A673 (cell line): ENCODE data around the gene VAMP1. TPM values are rescaled to one million over a fixed set of nuclear protein-coding genes. Genes with fewer than 3 reads are reported as not detected.
"Not testable (repeated sequence)": the region's sequence is repeated elsewhere in the genome, so short reads cannot be mapped to it uniquely, and the experiment has no call there.

ENCODE experiments used
- BruUV-seq: library from RNA; stranded (reverse); fragments of 400-500 nt; replicated peaks from 2 replicates; lab custom pipeline; 2021; lab: Mats Ljungman, UMichigan
- CTCF ChIA-PET: fragments of 300-600 bp; sonication (Branson Sonifier 250); formaldehyde crosslinking; loops from one replicate; lab custom pipeline; 2022; ENCODE audit warnings: antibody characterized with exemption; lab: Charles Lee
- POLR2A ChIA-PET: fragments of 300-600 bp; sonication (Branson Sonifier 250); formaldehyde crosslinking; loops from one replicate; lab custom pipeline; 2022; ENCODE audit warnings: antibody characterized with exemption; ENCODE audit not compliant: low non-redundant PET; lab: Charles Lee
- DNase-seq: peaks from one replicate; pipeline ENCODE4 v3.0.0-alpha.2; 2015; ENCODE audit warnings: low spot score
- H3K27ac ChIP-seq: fragments of 200-600 bp; sonication (generic); 2 replicates; pipeline ENCODE4 v1.5.1; 2016; ENCODE audit warnings: mixed run types, low read depth, mild to moderate bottlenecking, mixed read lengths, antibody characterized with exemption, low read length; ENCODE audit not compliant: poor library complexity, severe bottlenecking
- H3K27me3 ChIP-seq: fragments of 200-600 bp; sonication (generic); replicated peaks from 2 replicates; pipeline ENCODE4 v1.6.1; 2017; ENCODE audit warnings: mixed run types, low read depth, mild to moderate bottlenecking, mixed read lengths, antibody characterized with exemption, low read length; ENCODE audit not compliant: insufficient read depth, poor library complexity
- H3K36me3 ChIP-seq: fragments of 200-600 bp; sonication (generic); 2 replicates; pipeline ENCODE4 v1.6.1; 2016; ENCODE audit warnings: mixed run types, mild to moderate bottlenecking, mixed read lengths, antibody characterized with exemption, low read length; ENCODE audit not compliant: insufficient read depth, poor library complexity, severe bottlenecking
- H3K4me1 ChIP-seq: fragments of 200-600 bp; sonication (generic); 2 replicates; pipeline ENCODE4 v1.6.1; 2017; ENCODE audit warnings: mixed run types, mild to moderate bottlenecking, mixed read lengths, antibody characterized with exemption, low read length; ENCODE audit not compliant: insufficient read depth, poor library complexity, severe bottlenecking
- H3K4me3 ChIP-seq: fragments of 200-600 bp; sonication (generic); 2 replicates; pipeline ENCODE4 v1.5.1; 2016; ENCODE audit warnings: low read depth, mixed run types, mild to moderate bottlenecking, mixed read lengths, low read length; ENCODE audit not compliant: poor library complexity, severe bottlenecking
- H3K9me3 ChIP-seq: fragments of 200-600 bp; sonication (generic); 2 replicates; pipeline ENCODE4 v1.6.1; 2016; ENCODE audit warnings: mixed run types, low read depth, mild to moderate bottlenecking, mixed read lengths, antibody characterized with exemption, low read length; ENCODE audit not compliant: poor library complexity, severe bottlenecking
- EZH2 ChIP-seq: fragments of 200-600 bp; sonication (generic); IDR thresholded peaks from 2 replicates; pipeline ENCODE4 v1.6.1; 2017; ENCODE audit warnings: borderline replicate concordance, low read depth, mild to moderate bottlenecking, mixed read lengths, antibody characterized with exemption, low read length; ENCODE audit not compliant: poor library complexity, severe bottlenecking
- intact Hi-C: fragments of 100-400 bp; cut with micrococcal nuclease; formaldehyde crosslinking; loops from one replicate; pipeline ENCODE4 v1.10.0; 2022; ENCODE audit not compliant: unreplicated experiment
- total RNA-seq: library from RNA; stranded (reverse); gene quantifications from 2 replicates; pipeline ENCODE4 v1.2.3, GENCODE V29; 2021
- TF ChIP-seq, protein P1 (sequence below): fragments of 300-800, 200-600 bp; sonication (generic); conservative IDR thresholded peaks from 2 replicates; pipeline ENCODE4 v1.5.1; 2017; ENCODE audit warnings: low read depth, mild to moderate bottlenecking, antibody characterized with exemption, low read length, moderate library complexity, mixed read lengths

VAMP1 gene
- total RNA-seq, 1 experiment from 2014 or later = 10.9 TPM

DNA sequence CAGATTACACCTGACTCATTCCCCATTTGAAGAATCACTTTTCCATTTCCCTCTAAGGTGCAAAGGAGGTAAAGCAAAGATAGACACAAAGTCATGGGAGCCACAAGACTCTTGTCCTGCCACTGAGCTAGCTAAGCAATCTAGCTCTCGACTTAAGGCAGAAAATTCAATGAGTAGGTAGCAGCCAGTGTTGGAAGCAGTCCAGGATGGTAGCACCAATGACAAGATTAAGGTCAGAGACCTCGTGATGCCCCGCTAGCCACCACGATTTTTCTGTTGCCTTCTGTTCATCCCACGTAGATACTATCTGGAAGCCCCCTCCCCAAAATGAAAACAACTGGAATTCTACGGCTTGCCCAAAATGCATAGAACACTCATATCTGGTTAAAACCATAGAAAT lies 1.4 kb downstream of the VAMP1 start:
- Histone ChIP-seq H3K4me3 (peak overlapping the region; percentile 82), H3K36me3 (peaks cover 18% of the 10 kb centered on the region), H3K9me3 (no peaks in the 10 kb centered on the region), H3K4me1 (peaks cover 14% of the 10 kb centered on the region), H3K27ac (no peak overlapping the region), H3K27me3 (no peaks in the 10 kb centered on the region)
- no peak for TF ChIP-seq EZH2
- TF ChIP-seq, protein P1, sequence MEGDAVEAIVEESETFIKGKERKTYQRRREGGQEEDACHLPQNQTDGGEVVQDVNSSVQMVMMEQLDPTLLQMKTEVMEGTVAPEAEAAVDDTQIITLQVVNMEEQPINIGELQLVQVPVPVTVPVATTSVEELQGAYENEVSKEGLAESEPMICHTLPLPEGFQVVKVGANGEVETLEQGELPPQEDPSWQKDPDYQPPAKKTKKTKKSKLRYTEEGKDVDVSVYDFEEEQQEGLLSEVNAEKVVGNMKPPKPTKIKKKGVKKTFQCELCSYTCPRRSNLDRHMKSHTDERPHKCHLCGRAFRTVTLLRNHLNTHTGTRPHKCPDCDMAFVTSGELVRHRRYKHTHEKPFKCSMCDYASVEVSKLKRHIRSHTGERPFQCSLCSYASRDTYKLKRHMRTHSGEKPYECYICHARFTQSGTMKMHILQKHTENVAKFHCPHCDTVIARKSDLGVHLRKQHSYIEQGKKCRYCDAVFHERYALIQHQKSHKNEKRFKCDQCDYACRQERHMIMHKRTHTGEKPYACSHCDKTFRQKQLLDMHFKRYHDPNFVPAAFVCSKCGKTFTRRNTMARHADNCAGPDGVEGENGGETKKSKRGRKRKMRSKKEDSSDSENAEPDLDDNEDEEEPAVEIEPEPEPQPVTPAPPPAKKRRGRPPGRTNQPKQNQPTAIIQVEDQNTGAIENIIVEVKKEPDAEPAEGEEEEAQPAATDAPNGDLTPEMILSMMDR = no peak
- intact Hi-C loops = no loop called here
- ChIA-PET CTCF (no interaction called here), POLR2A (no interaction called here)
- no TSS peak for BruUV-seq
- no peak for DNase-seq

DNA sequence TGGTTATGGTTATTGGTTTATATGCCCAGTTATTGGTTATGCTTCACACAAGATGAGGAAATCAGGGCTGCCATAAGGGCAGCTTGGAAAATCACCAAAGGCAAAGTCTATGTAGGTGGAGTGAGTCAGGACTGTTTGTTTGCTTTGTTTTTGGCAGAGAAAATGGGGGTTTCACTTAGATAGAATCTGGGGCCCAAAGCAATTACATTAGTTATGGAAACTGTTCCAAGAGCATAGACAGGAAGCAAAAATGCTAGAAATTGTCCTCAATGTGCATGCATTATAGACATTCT lies 2.2 kb downstream of the VAMP1 start:
- TF ChIP-seq, protein P1 = no peak
- no peak for TF ChIP-seq EZH2
- BruUV-seq = no TSS peak
- POLR2A ChIA-PET = no interaction called here
- DNase-seq = no peak
- no peaks in the 10 kb centered on the region for H3K27me3 ChIP-seq
- H3K4me1 ChIP-seq = peaks cover 14% of the 10 kb centered on the region
- peaks cover 26% of the 10 kb centered on the region for H3K36me3 ChIP-seq
- intact Hi-C loops = no loop called here
- CTCF ChIA-PET = no interaction called here
- no peak overlapping the region for H3K27ac ChIP-seq
- H3K4me3 ChIP-seq = no peak overlapping the region
- no peaks in the 10 kb centered on the region for H3K9me3 ChIP-seq

DNA sequence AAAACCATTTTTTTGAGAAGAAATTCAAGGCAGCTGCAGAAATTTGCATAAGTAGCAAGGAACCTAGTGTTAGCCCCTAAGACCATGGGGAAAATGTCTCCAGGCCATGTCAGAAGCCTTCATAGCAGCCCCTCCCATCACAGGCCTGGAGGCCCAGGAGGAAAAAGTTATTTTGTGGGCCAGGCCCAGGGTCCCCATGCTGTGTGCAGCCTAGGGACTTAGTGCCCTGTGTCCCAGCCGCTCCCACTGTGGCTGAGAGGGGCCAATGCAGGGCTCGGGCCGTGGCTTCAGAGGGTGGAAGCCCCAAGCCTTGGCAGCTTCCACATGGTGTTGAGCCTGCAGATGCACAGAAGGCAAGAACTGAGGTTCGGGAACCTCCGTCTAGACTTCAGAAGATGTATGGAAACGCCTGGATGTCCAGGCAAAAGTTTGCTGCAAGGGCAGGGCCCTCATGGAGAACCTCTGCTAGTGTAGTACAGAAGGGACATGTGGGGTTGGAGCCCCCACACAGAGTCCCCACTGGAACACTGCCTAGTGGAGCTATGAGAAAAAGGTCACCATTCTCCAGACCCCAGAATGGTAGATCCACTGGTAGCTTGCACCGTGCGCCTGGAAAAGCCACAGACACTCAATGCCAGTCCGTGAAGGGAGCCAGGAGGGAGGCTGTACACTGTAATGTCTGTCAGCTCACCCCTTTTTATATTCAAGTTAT lies 2.8 kb downstream of the VAMP1 start:
- H3K9me3 ChIP-seq, H3K27ac ChIP-seq, DNase-seq, BruUV-seq, intact Hi-C loops, H3K27me3 ChIP-seq, POLR2A ChIA-PET, CTCF ChIA-PET, H3K4me3 ChIP-seq: not testable (repeated sequence)
- Histone ChIP-seq H3K4me1 (peaks cover 14% of the 10 kb centered on the region), H3K36me3 (peaks cover 30% of the 10 kb centered on the region)

DNA sequence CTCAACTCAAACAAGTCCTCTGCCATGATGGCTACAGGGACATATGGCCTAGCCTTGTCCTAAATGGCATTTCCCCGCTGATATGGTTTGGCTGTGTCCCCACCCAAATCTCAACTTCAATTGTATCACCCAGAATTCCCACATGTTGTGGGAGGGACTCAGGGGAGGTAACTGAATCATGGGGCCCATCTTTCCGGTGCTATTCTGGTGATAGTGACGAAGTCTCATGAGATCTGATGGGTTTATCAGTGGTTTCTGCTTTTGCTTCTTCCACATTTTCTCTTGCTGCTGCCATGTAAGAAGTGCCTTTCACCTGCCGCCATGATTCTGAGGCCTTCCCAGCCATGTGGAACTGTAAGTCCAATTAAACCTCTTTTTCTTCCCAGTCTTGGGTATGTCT lies 3.7 kb downstream of the VAMP1 start:
- BruUV-seq, intact Hi-C loops, CTCF ChIA-PET, H3K27ac ChIP-seq, H3K27me3 ChIP-seq, DNase-seq, H3K9me3 ChIP-seq, POLR2A ChIA-PET, H3K4me3 ChIP-seq: not testable (repeated sequence)
- H3K36me3 ChIP-seq = peaks cover 38% of the 10 kb centered on the region
- H3K4me1 ChIP-seq = peaks cover 14% of the 10 kb centered on the region
